Prostate gland (tissue), 2 donors: ENCODE data around the gene DNM3.

ENCODE experiments used
- CTCF ChIP-seq, 4 experiments: fragments of 200-600 bp in 2 of 4; fragments of 450-650 bp in 2 of 4; sonication (generic) in 2 of 4; IDR thresholded peaks; 1 replicate in 3 of 4; 2 replicates in 1 of 4; pipeline ENCODE4 v1.5.1; 2016 to 2019; ENCODE audit warnings: antibody characterized with exemption in 4 of 4, mild to moderate bottlenecking in 2 of 4, moderate library complexity in 2 of 4
- POLR2AphosphoS5 ChIP-seq: sonication (generic); formaldehyde crosslinking; IDR thresholded peaks from one replicate; pipeline ENCODE4 v1.6.1; 2017; ENCODE audit warnings: antibody characterized with exemption

- no peak for TF ChIP-seq CTCF (IDR thresholded peaks at IDR 0.05)
- no peak for TF ChIP-seq POLR2AphosphoS5
Measured at GRCh38 chr1:172118618-172119017, 277.3 kb downstream of the DNM3 start.
